HepG2 (cell line): Measurements from ENCODE around the gene KBTBD3.

Source experiments
- MXI1 ChIP-seq: IDR thresholded peaks from 3 replicates; pipeline ENCODE4 v1.6.1; 2012; ENCODE audit warnings: low read depth, low read length, inconsistent platforms, borderline replicate concordance
- RFX5 ChIP-seq: IDR thresholded peaks from 2 replicates; pipeline ENCODE4 v1.6.1; 2011; ENCODE audit warnings: low read depth, low read length, improper control_type of control experiment
- RFXANK ChIP-seq: IDR thresholded peaks from 2 replicates; pipeline ENCODE4 v1.6.1; 2016
- ZNF121 ChIP-seq: sonication (generic); formaldehyde crosslinking; IDR thresholded peaks from 2 replicates; pipeline ENCODE4 v1.5.0; 2020; ENCODE audit warnings: mild to moderate bottlenecking, missing genetic modification reagents
- TF ChIP-seq, protein P1 (sequence below): sonication (generic); formaldehyde crosslinking; IDR thresholded peaks from 2 replicates; pipeline ENCODE4 v1.4.0; 2020; ENCODE audit warnings: missing genetic modification reagents
- TF ChIP-seq, protein P2 (sequence below): sonication (generic); formaldehyde crosslinking; IDR thresholded peaks from 2 replicates; pipeline ENCODE4 v1.5.0; 2020; ENCODE audit warnings: mild to moderate bottlenecking, missing genetic modification reagents, moderate library complexity

DNA sequence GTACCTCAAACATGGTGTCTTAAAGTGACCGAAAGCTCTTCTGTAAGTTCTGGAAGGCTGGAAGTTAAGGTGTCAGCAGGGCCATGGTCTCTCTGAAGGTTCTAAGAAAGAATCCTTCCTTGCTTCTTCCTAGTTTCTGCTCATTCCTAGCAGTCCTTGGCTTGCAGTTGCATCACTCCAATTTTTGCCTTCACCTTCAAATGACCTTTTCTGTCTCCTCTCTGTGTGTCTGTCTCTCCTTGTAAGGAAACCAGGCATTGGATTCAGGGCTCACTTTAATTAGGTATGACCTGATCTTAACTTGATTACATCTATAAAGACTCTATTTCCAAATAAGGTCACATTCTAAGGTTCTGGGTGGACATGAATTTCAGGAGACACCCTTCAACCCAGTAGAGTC, 9.0 kb upstream of the KBTBD3 start:
- TF ChIP-seq RFXANK: no peak
- TF ChIP-seq, protein P1, sequence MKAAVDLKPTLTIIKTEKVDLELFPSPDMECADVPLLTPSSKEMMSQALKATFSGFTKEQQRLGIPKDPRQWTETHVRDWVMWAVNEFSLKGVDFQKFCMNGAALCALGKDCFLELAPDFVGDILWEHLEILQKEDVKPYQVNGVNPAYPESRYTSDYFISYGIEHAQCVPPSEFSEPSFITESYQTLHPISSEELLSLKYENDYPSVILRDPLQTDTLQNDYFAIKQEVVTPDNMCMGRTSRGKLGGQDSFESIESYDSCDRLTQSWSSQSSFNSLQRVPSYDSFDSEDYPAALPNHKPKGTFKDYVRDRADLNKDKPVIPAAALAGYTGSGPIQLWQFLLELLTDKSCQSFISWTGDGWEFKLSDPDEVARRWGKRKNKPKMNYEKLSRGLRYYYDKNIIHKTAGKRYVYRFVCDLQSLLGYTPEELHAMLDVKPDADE (CRISPR knock-in tag): no peak
- no peak for TF ChIP-seq MXI1
- TF ChIP-seq ZNF121 (CRISPR knock-in tag): no peak
- no peak for TF ChIP-seq RFX5
- TF ChIP-seq, protein P2, sequence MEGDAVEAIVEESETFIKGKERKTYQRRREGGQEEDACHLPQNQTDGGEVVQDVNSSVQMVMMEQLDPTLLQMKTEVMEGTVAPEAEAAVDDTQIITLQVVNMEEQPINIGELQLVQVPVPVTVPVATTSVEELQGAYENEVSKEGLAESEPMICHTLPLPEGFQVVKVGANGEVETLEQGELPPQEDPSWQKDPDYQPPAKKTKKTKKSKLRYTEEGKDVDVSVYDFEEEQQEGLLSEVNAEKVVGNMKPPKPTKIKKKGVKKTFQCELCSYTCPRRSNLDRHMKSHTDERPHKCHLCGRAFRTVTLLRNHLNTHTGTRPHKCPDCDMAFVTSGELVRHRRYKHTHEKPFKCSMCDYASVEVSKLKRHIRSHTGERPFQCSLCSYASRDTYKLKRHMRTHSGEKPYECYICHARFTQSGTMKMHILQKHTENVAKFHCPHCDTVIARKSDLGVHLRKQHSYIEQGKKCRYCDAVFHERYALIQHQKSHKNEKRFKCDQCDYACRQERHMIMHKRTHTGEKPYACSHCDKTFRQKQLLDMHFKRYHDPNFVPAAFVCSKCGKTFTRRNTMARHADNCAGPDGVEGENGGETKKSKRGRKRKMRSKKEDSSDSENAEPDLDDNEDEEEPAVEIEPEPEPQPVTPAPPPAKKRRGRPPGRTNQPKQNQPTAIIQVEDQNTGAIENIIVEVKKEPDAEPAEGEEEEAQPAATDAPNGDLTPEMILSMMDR (CRISPR knock-in tag): no peak
